Renal pelvis (tissue), 4 donors: ENCODE results near the gene SUV39H1. TPM values are rescaled to one million over a fixed set of nuclear protein-coding genes. Genes with fewer than 3 reads are reported as not detected.
"Not testable (repeated sequence)": the region's sequence is repeated elsewhere in the genome, so short reads cannot be mapped to it uniquely, and the experiment has no call there.

Experiments
- DNase-seq: peaks from one replicate; pipeline ENCODE4 v3.0.0-alpha.2; 2013
- polyA plus RNA-seq, 3 donors: library from polyadenylated mRNA; unstranded; fragments of 120-200 nt; gene quantifications; one replicate each; pipeline ENCODE4 v1.2.1, GENCODE V29; 2013; ENCODE audit not compliant: insufficient read length in 3 of 3

SUV39H1 gene
- polyA plus RNA-seq, 3 donors: 7.0 to 8.2 (median 7.7) TPM

DNA sequence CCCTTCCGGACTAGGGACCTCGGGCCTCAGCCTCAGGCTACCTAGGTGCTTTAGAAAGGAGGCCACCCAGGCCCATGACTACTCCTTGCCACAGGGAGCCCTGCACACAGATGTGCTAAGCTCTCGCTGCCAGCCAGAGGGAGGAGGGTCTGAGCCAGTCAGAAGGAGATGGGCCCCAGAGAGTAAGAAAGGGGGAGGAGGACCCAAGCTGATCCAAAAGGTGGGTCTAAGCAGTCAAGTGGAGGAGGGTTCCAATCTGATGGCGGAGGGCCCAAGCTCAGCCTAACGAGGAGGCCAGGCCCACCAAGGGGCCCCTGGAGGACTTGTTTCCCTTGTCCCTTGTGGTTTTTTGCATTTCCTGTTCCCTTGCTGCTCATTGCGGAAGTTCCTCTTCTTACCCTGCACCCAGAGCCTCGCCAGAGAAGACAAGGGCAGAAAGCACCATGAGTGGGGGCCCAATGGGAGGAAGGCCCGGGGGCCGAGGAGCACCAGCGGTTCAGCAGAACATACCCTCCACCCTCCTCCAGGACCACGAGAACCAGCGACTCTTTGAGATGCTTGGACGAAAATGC, 13.0 kb upstream of the SUV39H1 start, which contains the start of gene WAS:
TSS of gene WAS (plus strand) at position 389 of the 572 bp plus-strand sequence. CDS start at position 444, 55 bp downstream.
- DNase-seq: no peak

DNA sequence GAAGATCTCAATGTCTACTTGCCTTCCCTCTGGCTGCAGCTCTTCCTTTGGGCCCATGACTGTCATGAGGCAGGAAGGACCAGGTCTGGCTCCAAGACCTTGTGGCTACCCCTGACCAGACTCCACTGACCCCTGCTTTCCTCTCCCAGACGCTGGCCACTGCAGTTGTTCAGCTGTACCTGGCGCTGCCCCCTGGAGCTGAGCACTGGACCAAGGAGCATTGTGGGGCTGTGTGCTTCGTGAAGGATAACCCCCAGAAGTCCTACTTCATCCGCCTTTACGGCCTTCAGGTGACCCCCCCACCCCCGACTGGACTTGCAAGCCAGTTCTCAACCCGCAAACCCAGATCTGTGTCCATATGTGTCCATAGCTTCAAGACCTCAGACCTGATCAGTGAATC, 12.4 kb upstream of the SUV39H1 start:
- DNase-seq: no peak

DNA sequence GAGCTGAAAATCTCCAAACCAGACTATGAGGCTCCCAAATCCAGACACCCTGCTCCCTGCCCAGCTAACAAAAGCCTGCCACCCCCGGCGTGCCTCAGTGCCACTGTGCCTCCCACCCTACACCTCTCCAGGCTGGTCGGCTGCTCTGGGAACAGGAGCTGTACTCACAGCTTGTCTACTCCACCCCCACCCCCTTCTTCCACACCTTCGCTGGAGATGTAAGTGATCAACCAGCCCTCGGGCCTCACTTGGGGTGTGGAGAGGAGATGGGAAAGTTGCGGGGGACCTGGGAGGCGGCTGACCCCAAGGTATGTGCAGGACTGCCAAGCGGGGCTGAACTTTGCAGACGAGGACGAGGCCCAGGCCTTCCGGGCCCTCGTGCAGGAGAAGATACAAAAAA, 11.1 kb upstream of the SUV39H1 start:
- DNase-seq: no peak

GRCh38 chrX:48688531-48689150, 7.9 kb upstream of the SUV39H1 start:
- DNase-seq: no peak

GRCh38 chrX:48689208-48689920, 7.2 kb upstream of the SUV39H1 start:
- no peak for DNase-seq

DNA sequence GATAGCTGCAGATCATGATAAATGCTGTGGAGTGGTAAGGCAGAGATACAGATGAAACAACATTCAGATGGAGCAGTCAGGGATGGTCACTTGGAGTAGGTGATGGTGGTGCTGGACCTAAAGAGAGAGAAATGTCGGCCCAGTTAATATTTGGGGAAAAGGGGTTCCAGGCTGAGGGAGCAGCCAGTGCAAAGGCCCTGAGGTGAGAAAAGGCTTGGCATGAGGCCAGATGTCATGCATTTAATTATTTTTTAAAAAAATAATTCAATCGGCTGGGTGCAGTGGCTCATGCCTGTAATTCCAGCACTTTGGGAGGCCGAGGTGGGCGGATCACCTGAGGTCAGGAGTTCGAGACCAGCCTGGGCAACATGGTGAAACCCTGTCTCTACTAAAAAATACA, 4.8 kb upstream of the SUV39H1 start:
- DNase-seq: not testable (repeated sequence)

- no peak for DNase-seq
Measured at GRCh38 chrX:48694776-48695533, 1.6 kb upstream of the SUV39H1 start.

DNA sequence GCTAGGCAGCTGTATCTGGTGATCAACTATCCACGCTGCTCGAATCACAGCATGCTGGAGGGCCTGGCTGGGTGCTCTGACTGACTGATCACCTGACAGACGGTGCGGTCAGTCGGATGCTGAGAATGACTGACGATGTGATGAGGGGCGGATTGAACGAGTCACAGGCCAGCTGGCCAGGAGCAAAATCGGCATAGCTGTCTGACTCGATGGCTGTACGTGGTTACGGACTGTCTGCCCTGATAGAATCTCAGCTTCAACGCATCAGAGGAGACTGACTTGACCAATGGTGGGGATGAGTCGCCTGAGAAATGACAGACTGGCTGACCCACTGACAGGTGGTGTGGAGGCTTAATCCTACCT, 1.0 kb upstream of the SUV39H1 start:
- no peak for DNase-seq

DNA sequence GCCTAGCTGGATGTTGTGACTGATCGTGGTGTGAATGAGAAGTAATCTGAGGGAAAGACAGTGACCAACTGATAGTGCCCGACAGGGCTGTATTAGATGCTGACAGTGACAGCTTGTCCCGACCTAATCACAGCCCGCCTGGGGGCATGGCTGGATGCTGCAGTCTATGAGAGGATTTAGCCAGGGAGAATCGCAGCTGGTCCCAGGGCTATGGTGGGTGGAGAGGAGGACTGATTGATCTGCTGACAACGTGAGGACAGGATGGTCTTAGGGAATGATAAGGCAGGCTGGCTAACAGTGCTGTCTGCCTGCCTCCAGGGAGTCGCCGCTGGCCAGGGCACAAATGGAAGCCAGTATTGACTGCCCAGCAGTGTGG, 621 bp upstream of the SUV39H1 start:
- no peak for DNase-seq

GRCh38 chrX:48696909-48697727, 584 bp downstream of the SUV39H1 start:
- no peak for DNase-seq

DNA sequence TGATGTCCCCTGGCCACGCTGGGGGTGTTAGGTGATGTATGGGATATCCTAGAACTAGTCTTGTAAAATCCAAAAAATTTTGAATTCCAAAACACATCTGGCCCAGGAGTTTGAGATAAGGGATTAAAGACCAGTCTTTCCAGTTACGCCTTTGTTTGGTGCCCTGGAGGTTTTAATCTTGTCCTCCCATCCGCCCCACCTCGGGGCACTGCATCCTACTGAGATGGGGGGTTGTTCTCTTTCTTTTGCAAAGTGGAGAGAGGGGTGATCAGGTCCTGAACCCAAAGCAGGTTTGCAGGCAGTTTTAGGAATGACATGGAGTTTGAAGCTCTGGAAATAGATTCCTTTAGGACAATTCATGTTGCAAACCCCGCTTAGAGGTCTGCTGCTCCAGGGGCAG, 1.8 kb downstream of the SUV39H1 start:
- DNase-seq: no peak

DNA sequence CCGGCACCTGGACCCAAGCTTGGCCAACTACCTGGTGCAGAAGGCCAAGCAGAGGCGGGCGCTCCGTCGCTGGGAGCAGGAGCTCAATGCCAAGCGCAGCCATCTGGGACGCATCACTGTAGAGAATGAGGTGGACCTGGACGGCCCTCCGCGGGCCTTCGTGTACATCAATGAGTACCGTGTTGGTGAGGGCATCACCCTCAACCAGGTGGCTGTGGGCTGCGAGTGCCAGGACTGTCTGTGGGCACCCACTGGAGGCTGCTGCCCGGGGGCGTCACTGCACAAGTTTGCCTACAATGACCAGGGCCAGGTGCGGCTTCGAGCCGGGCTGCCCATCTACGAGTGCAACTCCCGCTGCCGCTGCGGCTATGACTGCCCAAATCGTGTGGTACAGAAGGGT, 3.7 kb downstream of the SUV39H1 start:
- DNase-seq: no peak

DNA sequence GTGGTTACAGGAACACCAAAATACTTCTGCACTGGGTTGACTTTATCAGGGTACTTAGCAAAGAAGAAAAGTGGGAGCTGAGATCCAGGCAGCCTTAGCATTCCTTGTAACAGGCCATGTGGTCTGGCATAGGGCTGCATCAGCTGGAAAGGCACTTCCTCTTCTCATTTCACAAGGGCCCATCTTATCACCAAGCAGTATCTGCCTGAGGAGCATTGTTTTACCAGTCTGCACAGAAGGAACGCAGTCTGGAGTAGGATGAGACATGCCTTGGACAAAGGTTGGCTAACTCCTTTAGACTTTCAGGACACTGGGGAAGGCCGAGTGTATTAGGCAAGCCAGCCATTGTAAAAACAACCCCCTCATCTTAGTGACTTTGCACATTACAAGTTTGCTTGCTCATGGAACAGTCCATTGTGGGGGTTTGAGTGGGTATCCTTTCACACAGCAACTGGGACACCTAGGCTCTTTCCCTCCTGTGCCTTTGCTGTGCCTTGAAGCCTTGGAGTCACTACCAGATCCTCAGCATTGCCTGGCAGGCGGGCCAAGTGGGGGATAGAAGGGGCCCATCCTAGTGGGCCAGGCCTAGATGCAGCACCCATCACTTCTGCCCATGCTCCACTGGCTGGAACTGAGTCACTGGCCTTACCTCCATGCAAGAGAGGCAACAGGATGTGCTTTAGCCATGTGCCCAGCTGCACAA, 4.6 kb downstream of the SUV39H1 start:
- DNase-seq: no peak

- DNase-seq: no peak
Measured at GRCh38 chrX:48702032-48702431, 5.5 kb downstream of the SUV39H1 start.

- DNase-seq: no peak
Measured at GRCh38 chrX:48702716-48703115, 6.2 kb downstream of the SUV39H1 start.

- DNase-seq: no peak
Measured at GRCh38 chrX:48703228-48703627, 6.7 kb downstream of the SUV39H1 start.

- DNase-seq: no peak
Measured at GRCh38 chrX:48703642-48704481, 7.3 kb downstream of the SUV39H1 start.

DNA sequence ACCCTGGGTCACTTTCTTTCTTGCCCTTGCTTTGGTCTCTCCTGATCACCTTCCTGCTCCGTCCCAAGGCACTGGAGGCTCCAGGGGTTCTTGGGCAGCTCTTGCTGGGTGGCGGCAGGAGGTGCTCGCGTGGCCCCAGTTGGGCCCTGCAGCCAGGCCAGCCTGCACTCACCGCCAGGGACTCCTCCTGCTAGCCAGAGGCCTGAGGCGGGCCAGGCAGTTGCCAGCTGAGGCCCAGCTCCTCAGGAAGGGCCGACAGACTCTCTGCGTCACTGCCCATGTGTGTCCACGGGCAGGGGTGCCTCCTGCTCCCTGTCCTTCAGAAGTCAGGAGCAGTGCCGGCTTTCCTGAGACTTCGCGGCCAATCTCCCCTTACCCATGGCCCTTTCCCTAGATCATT, 9.3 kb downstream of the SUV39H1 start:
- no peak for DNase-seq

DNA sequence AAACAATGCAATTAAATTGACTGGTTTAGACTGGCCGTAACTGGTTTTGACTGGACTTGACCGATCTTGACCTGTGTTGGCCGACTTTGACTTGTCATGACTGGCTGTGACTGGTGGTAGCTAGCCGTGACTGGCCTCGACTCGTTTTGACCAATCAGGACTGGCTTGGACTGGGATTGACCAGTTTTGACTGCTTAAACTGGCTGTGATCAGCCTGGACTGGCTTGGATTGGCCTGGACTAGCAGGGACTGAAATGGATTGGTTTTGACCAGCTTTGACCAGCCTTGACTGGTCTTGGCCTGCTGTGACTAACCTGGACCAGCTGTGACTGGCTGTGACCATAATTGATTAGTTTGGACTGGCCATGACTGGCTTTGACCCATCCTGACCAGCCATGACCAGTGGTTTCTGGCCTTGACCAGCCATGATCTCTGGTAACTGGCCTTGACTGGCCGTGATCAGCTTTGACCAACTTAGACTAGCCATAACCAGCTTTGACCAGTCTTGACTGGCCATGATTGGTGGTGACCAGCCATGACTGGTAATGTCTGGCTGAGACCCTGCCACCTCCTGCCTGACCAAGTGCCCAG, 13.1 kb downstream of the SUV39H1 start:
- DNase-seq: no peak
